K562 (cell line): Measurements from ENCODE around the gene FOXR1. TPM values are rescaled to one million over a fixed set of nuclear protein-coding genes. Genes with fewer than 3 reads are reported as not detected.
A peak's percentile ranks its signal among the peaks of the same experiment; 100 is the strongest.

Experiments
- CBFA2T3 ChIP-seq: fragments of 450-650 bp; IDR thresholded peaks from 2 replicates; pipeline ENCODE4 v1.6.1; 2017
- CTBP1 ChIP-seq: fragments of 450-650 bp; IDR thresholded peaks from 2 replicates; pipeline ENCODE4 v1.6.1; 2016; ENCODE audit warnings: borderline replicate concordance
- DEAF1 ChIP-seq: fragments of 450-650 bp; formaldehyde crosslinking; IDR thresholded peaks from 2 replicates; pipeline ENCODE4 v1.4.0; 2020; ENCODE audit warnings: mild to moderate bottlenecking, moderate library complexity
- HDAC6 ChIP-seq: IDR thresholded peaks from 2 replicates; pipeline ENCODE4 v1.6.1; 2012; ENCODE audit warnings: low read depth, mild to moderate bottlenecking, control low read depth, inconsistent platforms, low read length, moderate library complexity
- ILK ChIP-seq: fragments of 450-650 bp; IDR thresholded peaks from 2 replicates; pipeline ENCODE4 v1.6.1; 2016; ENCODE audit warnings: missing genetic modification characterization, low read depth, mild to moderate bottlenecking, missing compliant biosample characterization, moderate library complexity, borderline replicate concordance
- MAX ChIP-seq: sonication (generic); formaldehyde crosslinking; IDR thresholded peaks from 2 replicates; pipeline ENCODE4 v1.9.0; 2022; ENCODE audit warnings: mild to moderate bottlenecking, missing genetic modification reagents
- MEF2D ChIP-seq: conservative IDR thresholded peaks from 2 replicates; pipeline ENCODE4 v1.6.1; 2016; ENCODE audit warnings: low read depth, missing genetic modification characterization, missing compliant biosample characterization
- USF1 ChIP-seq: sonication (generic); formaldehyde crosslinking; IDR thresholded peaks from 2 replicates; pipeline ENCODE4 v1.9.0; 2022; ENCODE audit warnings: mild to moderate bottlenecking, missing genetic modification reagents
- ZFP36 ChIP-seq: fragments of 150-350 bp; IDR thresholded peaks from 2 replicates; pipeline ENCODE4 v1.6.1; 2018; ENCODE audit warnings: low read length, low read depth; ENCODE audit not compliant: partially characterized antibody
- ZNF175 ChIP-seq: fragments of 200-800 bp; sonication (Bioruptor generic); IDR thresholded peaks from 2 replicates; pipeline ENCODE4 v1.6.1; 2016; ENCODE audit warnings: low read depth, mild to moderate bottlenecking, missing genetic modification characterization, missing compliant biosample characterization
- ZNF274 ChIP-seq: IDR thresholded peaks from 2 replicates; pipeline ENCODE4 v1.6.1; 2011; ENCODE audit warnings: low read depth, mild to moderate bottlenecking, low read length, moderate library complexity, borderline replicate concordance
- ZNF318 ChIP-seq, 2 experiments: fragments of 450-650 bp; IDR thresholded peaks; 2 replicates each; pipeline ENCODE4 v1.6.1; 2016; ENCODE audit warnings: mild to moderate bottlenecking in 2 of 2, borderline replicate concordance in 1 of 2, low read depth in 1 of 2, moderate library complexity in 1 of 2
- ZNF395 ChIP-seq: fragments of 200-800 bp; sonication (Bioruptor generic); IDR thresholded peaks from 2 replicates; pipeline ENCODE4 v1.6.1; 2017; ENCODE audit warnings: missing genetic modification characterization, missing compliant biosample characterization
- ZNF431 ChIP-seq: sonication (generic); formaldehyde crosslinking; IDR thresholded peaks from 2 replicates; pipeline ENCODE4 v1.8.0; 2022; ENCODE audit warnings: mild to moderate bottlenecking, missing genetic modification reagents
- polyA plus RNA-seq, 8 experiments: library from polyadenylated mRNA; depleted of rRNA in 4 of 8; stranded (reverse) in 5 of 8; unstranded in 3 of 8; fragments of >200 nt; fragmentation: Nextera tagmentation in 2 of 8; fragmentation: Illumina TruSeq in 1 of 8; extraction: Ambion mirVana in 2 of 8; extraction: Trizol in 1 of 8; gene quantifications; 2 replicates each; pipeline versions ENCODE4 v1.2.1 to v1.2.3, GENCODE V29; 2011 to 2014; ENCODE audit warnings: inconsistent platforms in 1 of 8, missing spikeins in 1 of 8
- total RNA-seq, 7 experiments: library from RNA; depleted of rRNA in 6 of 7; stranded (reverse); fragments of >200 nt in 6 of 7; fragmentation: Illumina TruSeq in 2 of 7; extraction: Trizol in 2 of 7; gene quantifications; 2 replicates each; pipeline versions ENCODE4 v1.2.1 to v1.2.3, GENCODE V29; 2011 to 2021; ENCODE audit warnings: low replicate concordance in 1 of 7

FOXR1 gene
- total and polyA plus RNA-seq, 9 of the 15 experiments (the other 6 are each of a cell fraction or from before 2014, with no cell fraction given): not detected

- TF ChIP-seq ZNF318 (IDR thresholded peaks at IDR 0.05; ENCODE audit: borderline replicate concordance in 1 of 2, low read depth in 1 of 2) (no peak), CTBP1 (peak; percentile 82; the same call in 1 of the 2 replicates), ZNF431 (no peak), USF1 (CRISPR knock-in tag) (peak; percentile 94), MEF2D (tag) (0 out of 2 replicates have a peak, but pooled peaks have one; percentile 29), CBFA2T3 (no peak), ZFP36 (peak; percentile 88), DEAF1 (CRISPR knock-in tag) (no peak), HDAC6 (no peak), MAX (CRISPR knock-in tag) (peak; percentile 97), ZNF175 (CRISPR knock-in tag) (peak; percentile 82), ILK (no peak), ZNF274 (no peak), ZNF395 (peak; percentile 79; the same call in 1 of the 2 replicates)
Measured at GRCh38 chr11:118980191-118980881, 8.8 kb downstream of the FOXR1 start (continued).
